Stimulated activated CD4-positive, alpha-beta T cell treated with anti-CD3 and anti-CD28 coated beads, Interleukin-1b, Interleukin-23, amount 100 ng/mL, for 1 hour (primary cell): Measurements from ENCODE around the gene MRPL24.
A peak's percentile ranks its signal among the peaks of the same experiment; 100 is the strongest.

Source experiments
- DNase-seq, 2 donors: peaks; one replicate each; pipeline ENCODE4 v3.0.0-alpha.2; 2020; ENCODE audit warnings: low read depth in 2 of 2

Gene MRPL24

GRCh38 chr1:156709757-156710489, 31.0 kb downstream of the MRPL24 start:
- no peak for DNase-seq

GRCh38 chr1:156709031-156709430, 31.9 kb downstream of the MRPL24 start:
- DNase-seq = no peak

GRCh38 chr1:156708218-156708661, 32.6 kb downstream of the MRPL24 start:
- DNase-seq = no peak

- no peak for DNase-seq
Observed at GRCh38 chr1:156707417-156708217, 33.3 kb downstream of the MRPL24 start.

- no peak for DNase-seq
Observed at GRCh38 chr1:156706657-156707416, 34.1 kb downstream of the MRPL24 start.

DNA sequence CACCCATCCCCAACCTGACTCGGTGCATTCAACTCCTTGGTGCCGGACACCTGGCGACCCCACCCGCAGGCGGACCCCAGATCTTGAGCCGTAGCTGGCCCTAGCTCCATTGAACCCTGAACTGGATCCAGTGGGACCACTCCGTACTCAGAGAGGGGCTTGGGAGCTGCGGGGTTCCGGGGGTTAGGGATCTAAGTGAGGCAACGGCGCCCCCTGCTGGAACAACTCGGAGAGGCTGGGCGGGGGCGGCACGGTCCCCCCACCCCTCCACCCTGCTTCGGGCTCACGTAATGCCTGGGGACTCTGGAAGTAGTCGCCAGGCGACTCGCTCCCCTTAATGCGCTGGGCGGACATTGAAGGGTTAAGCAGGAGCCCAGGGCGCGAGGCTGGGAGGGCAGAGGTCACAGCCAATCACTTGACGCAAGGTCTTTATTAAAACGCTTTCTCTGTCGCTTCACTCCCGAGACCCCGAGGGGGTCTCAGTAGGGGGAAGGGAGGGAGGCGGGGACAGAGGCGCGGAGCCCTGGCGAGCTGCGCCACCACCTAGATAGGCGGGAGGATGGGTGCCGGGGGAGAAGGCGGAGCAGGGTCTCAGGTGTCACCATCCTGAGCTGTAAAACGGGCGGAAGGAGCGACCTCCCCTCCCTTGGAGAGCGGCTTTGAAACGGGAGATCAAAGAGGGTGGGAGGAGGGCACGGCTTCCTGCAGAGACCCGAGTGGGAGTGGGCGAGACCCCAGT, 34.8 kb downstream of the MRPL24 start:
- DNase-seq = peak; percentile 42 to 63

GRCh38 chr1:156705321-156705917, 35.5 kb downstream of the MRPL24 start, which contains the start of gene CRABP2:
Gene CRABP2 (minus strand): TSS chr1:156705583. CDS start chr1:156705446, 137 bp downstream.
- no peak for DNase-seq

DNA sequence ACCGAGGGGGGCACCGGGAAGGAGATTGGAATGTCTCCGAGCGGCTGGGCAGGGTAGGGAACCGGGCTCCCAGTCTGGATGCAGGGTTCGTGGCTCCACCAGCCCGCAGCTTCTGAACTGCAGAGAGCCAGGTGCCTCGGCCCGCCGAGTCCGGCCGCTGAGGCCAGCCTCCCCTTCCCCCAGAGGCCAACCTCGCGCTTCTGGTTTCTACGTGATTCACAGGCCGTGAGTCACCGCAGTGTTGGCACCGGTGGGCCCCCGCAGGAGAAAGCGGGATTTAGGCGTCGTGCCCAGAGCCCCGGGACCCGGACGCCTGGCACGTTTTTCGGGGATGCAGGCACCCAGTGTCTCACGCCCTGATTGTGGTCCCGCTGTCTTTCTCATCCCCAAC, 36.0 kb downstream of the MRPL24 start:
- DNase-seq = no peak

- no peak for DNase-seq
Observed at GRCh38 chr1:156704166-156704711, 36.6 kb downstream of the MRPL24 start.

GRCh38 chr1:156703741-156704140, 37.1 kb downstream of the MRPL24 start:
- DNase-seq = no peak

DNA sequence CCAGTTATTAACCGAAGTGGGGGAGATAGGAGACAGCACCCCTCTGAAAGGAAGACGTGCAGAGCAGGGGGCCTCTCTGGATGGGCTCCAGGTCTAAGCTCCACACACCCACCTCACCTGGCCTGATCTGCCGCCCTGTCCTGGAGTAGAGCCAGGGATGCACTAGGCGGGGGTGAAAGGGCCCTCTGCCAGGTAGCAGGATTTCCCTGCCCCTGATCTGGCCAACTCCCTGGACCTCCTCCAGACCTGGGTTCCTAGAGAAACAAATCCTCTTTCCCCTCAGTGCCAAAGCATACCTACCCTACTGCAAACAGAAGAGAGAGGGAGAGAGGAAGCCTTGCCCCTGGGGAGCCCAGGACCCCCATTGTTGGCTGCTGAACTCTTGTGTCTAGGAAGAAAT, 37.6 kb downstream of the MRPL24 start:
- DNase-seq = no peak

GRCh38 chr1:156700736-156701531, 40.0 kb downstream of the MRPL24 start:
- DNase-seq = no peak

- no peak for DNase-seq
Observed at GRCh38 chr1:156698995-156699394, 41.9 kb downstream of the MRPL24 start.

GRCh38 chr1:156697481-156697880, 43.4 kb downstream of the MRPL24 start:
- DNase-seq = no peak

DNA sequence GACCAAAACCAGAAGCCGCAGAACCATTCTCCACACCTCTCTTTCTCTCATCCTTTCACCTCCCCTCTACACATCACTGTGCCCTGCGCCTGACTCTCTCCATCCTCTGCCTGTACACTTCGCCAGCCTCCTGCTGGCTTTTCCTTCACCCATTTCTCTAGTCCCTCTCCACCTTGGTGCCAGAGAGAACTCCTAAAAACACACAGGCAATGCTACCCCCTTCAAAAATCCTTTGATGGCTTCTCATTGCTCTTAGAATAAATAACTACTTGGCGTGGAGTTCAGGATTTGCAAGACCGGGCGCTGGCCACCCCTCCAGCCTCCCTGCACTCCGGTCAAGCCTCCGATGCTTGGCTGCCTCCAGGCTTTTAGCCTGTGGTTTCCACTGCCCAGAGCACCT, 44.1 kb downstream of the MRPL24 start:
- no peak for DNase-seq

DNA sequence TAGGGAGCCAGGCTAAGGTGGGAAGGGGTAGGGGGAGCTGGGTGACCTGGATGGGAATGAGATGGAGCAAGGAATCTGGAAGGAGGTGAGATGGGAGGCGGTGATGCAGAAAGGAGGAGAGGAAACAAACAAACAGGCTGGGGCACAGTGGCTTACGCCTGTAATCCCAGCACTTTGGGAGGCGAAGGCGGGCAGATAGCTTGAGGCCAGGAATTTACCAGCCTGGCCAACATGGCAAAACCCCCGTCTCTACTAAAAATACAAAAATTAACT, 46.3 kb downstream of the MRPL24 start:
- no peak for DNase-seq

- DNase-seq = no peak
Observed at GRCh38 chr1:156693848-156694689, 46.8 kb downstream of the MRPL24 start.

- DNase-seq = no peak
Observed at GRCh38 chr1:156692925-156693847, 47.7 kb downstream of the MRPL24 start.
